ENCODE results near the gene RAP1GAP2. TPM values are rescaled to one million over a fixed set of nuclear protein-coding genes. Genes with fewer than 3 reads are reported as not detected.

Gene RAP1GAP2
- polyA plus RNA-seq, 3 donors, result 1.5 to 48.4 (median 6.1) TPM

DNA sequence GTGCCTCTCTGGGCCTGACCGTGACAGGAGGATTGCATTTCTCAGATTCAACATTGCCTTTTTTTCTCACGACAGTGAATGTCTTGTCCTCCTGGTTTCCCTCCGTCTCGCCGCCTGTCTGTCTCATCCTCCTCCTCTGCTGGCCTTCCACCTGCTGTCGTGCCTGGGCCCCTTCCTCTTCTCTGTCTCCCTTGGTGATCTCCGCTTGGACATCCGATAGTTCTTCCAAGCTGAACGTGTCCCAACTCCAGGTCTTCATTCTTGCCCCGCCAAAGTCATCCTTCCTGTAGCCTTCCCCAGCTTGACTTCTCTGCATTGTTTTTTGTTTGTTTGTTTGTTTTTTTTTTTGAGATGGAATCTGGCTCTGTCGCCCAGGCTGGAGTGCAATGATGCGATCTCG lies 79.4 kb downstream of the RAP1GAP2 start:
- H3K4me3 ChIP-seq (replicated peaks in 1 of 3; ENCODE audit: low read depth in 2 of 3, low read length in 3 of 3), result no peak overlapping the region
- Mint-ChIP-seq H3K27me3 (ENCODE audit: low read depth in 3 of 3) (peaks cover 0 to 1% (median 0%) of the 10 kb centered on the region in 3 donors), H3K36me3 (peaks cover 36 to 55% of the 10 kb centered on the region in 2 donors), H3K4me3 (no peak overlapping the region), H3K4me1 (peaks cover 13% of the 10 kb centered on the region), H3K9me3 (peaks cover 0 to 2% (median 0%) of the 10 kb centered on the region in 7 donors), H3K27ac (peak overlapping the region in 3 of 7 donors; percentile 7 to 89 (median 48))
- no peaks in the 10 kb centered on the region for H3K27me3 ChIP-seq (ENCODE audit: control insufficient read depth in 2 of 2, insufficient read depth in 2 of 2, low read length in 2 of 2)
- no peak overlapping the region for H3K9ac ChIP-seq (ENCODE audit: insufficient read depth, low read length, poor library complexity, severe bottlenecking)
- intact Hi-C loops (cut with micrococcal nuclease), result no loop called here
- peaks cover 15 to 41% of the 10 kb centered on the region in 2 donors for H3K36me3 ChIP-seq (replicated peaks in 1 of 2; ENCODE audit: control insufficient read depth in 1 of 2, insufficient read depth in 2 of 2, low read length in 2 of 2)
- DNase-seq, result no peak
- H3K27ac ChIP-seq (ENCODE audit: low read depth in 1 of 2, low read length in 2 of 2), result no peak overlapping the region
- TF ChIP-seq, protein P1, sequence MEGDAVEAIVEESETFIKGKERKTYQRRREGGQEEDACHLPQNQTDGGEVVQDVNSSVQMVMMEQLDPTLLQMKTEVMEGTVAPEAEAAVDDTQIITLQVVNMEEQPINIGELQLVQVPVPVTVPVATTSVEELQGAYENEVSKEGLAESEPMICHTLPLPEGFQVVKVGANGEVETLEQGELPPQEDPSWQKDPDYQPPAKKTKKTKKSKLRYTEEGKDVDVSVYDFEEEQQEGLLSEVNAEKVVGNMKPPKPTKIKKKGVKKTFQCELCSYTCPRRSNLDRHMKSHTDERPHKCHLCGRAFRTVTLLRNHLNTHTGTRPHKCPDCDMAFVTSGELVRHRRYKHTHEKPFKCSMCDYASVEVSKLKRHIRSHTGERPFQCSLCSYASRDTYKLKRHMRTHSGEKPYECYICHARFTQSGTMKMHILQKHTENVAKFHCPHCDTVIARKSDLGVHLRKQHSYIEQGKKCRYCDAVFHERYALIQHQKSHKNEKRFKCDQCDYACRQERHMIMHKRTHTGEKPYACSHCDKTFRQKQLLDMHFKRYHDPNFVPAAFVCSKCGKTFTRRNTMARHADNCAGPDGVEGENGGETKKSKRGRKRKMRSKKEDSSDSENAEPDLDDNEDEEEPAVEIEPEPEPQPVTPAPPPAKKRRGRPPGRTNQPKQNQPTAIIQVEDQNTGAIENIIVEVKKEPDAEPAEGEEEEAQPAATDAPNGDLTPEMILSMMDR (IDR thresholded peaks at IDR 0.05), result no peak
- H2AFZ ChIP-seq (ENCODE audit: insufficient read depth, low read depth, low read length, poor library complexity, severe bottlenecking), result no peak overlapping the region
- 92% methylated on average over 11 of the region's 13 CpGs for WGBS (ENCODE audit: insufficient coverage)
- H3K79me2 ChIP-seq (ENCODE audit: insufficient read depth, low read length), result peaks cover 86% of the 10 kb centered on the region
- H3K9me3 ChIP-seq (replicated peaks in 1 of 2; ENCODE audit: control insufficient read depth in 1 of 2, insufficient read depth in 1 of 2, low read length in 2 of 2), result no peaks in the 10 kb centered on the region
- no peaks in the 10 kb centered on the region for H3K4me1 ChIP-seq (ENCODE audit: control insufficient read depth in 1 of 2, insufficient read depth in 2 of 2, low read length in 2 of 2)
- H3K4me2 ChIP-seq (replicated peaks; ENCODE audit: extremely low read depth, low read length, poor library complexity, severe bottlenecking), result no peak overlapping the region
- H4K20me1 ChIP-seq (ENCODE audit: insufficient read depth, low read length), result peaks cover 100% of the 10 kb centered on the region

DNA sequence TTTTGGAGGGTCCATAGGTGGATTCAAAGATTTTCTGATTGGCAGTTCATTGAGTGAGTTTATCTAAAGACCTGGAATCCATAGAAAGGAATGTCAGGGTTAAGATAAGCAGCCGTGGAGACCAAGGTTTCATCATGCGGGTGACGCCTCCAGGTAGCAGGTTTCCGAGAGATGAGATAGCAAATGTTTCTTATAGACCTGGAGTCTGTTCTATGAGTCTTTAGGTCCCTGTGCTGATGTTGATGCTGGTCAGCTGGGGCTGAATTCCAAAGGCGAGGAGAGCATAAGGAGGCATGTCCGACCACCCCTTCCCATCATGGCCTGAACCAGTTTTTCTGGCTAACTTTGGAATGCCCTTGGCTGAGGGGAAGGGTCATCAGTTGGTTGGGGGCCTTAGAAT lies 80.2 kb downstream of the RAP1GAP2 start:
- Histone ChIP-seq H3K9me3 (replicated peaks in 1 of 2; ENCODE audit: control insufficient read depth in 1 of 2, insufficient read depth in 1 of 2, low read length in 2 of 2) (no peaks in the 10 kb centered on the region), H3K4me1 (ENCODE audit: control insufficient read depth in 1 of 2, insufficient read depth in 2 of 2, low read length in 2 of 2) (no peaks in the 10 kb centered on the region), H3K79me2 (ENCODE audit: insufficient read depth, low read length) (peaks cover 85% of the 10 kb centered on the region), H2AFZ (ENCODE audit: insufficient read depth, low read depth, low read length, poor library complexity, severe bottlenecking) (no peak overlapping the region), H4K20me1 (ENCODE audit: insufficient read depth, low read length) (peaks cover 100% of the 10 kb centered on the region), H3K9ac (ENCODE audit: insufficient read depth, low read length, poor library complexity, severe bottlenecking) (no peak overlapping the region), H3K4me3 (replicated peaks in 1 of 3; ENCODE audit: low read depth in 2 of 3, low read length in 3 of 3) (no peak overlapping the region), H3K27ac (ENCODE audit: low read depth in 1 of 2, low read length in 2 of 2) (no peak overlapping the region), H3K27me3 (ENCODE audit: control insufficient read depth in 2 of 2, insufficient read depth in 2 of 2, low read length in 2 of 2) (no peaks in the 10 kb centered on the region), H3K36me3 (replicated peaks in 1 of 2; ENCODE audit: control insufficient read depth in 1 of 2, insufficient read depth in 2 of 2, low read length in 2 of 2) (peaks cover 15 to 41% of the 10 kb centered on the region in 2 donors), H3K4me2 (replicated peaks; ENCODE audit: extremely low read depth, low read length, poor library complexity, severe bottlenecking) (no peak overlapping the region)
- TF ChIP-seq, protein P1 (IDR thresholded peaks at IDR 0.05), result no peak
- intact Hi-C loops (cut with micrococcal nuclease), result no loop called here
- WGBS (ENCODE audit: insufficient coverage), result 94% methylated on average over 4 of the region's 6 CpGs
- H3K4me1 Mint-ChIP-seq, result peaks cover 10% of the 10 kb centered on the region
- peaks cover 0 to 2% (median 0%) of the 10 kb centered on the region in 7 donors for H3K9me3 Mint-ChIP-seq
- H3K27me3 Mint-ChIP-seq (ENCODE audit: low read depth in 3 of 3), result peaks cover 0 to 1% (median 0%) of the 10 kb centered on the region in 3 donors
- DNase-seq, result no peak
- no peak overlapping the region for H3K4me3 Mint-ChIP-seq
- peaks cover 36 to 55% of the 10 kb centered on the region in 2 donors for H3K36me3 Mint-ChIP-seq
- peak overlapping the region in 1 of 7 donors; percentile 46 for H3K27ac Mint-ChIP-seq

Measured in CD14-positive monocyte (primary cell).